GM11168 (cell line): ENCODE results near the gene ARMC6.

Experiments used
- in situ Hi-C: fragments of 300-500 bp; cut with MboI; formaldehyde crosslinking; loops from one replicate; pipeline ENCODE4 v1.12.0; 2022; ENCODE audit warnings: low sequenced_read_pairs; ENCODE audit not compliant: unreplicated experiment

The ARMC6 gene

GRCh38 chr19:19033426-19034203, at the start of gene ARMC6, which contains the start of gene SUGP2:
ARMC6 (plus strand) TSS chr19:19033603; CDS start chr19:19034210, 607 bp downstream.
SUGP2 (minus strand) TSS chr19:19033517; CDS start chr19:19031071, 2,446 bp downstream.
- in situ Hi-C loops: no loop called here

- in situ Hi-C loops: no loop called here
Observed at GRCh38 chr19:18984251-18984650, 49.2 kb upstream of the ARMC6 start.

DNA sequence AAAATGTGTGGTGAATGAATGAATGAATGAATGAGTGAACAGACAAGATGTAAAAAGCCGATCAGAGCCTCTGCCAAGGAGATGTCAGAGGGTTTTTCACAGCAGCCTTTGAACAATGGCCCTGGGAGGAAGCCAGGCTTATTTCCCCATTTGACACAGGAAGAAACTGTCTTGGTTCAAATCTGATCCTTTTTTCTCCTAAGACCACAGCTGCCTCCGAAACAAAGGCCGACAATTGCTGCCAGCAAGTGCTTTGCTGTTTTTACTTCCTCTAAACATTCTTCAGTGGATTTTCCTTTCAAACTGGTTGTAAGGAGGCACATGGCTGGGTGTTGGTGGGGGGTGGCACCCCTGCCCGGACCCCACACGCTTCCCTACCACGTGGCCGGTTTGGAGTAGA, 48.1 kb upstream of the ARMC6 start:
- in situ Hi-C loops: no loop called here

DNA sequence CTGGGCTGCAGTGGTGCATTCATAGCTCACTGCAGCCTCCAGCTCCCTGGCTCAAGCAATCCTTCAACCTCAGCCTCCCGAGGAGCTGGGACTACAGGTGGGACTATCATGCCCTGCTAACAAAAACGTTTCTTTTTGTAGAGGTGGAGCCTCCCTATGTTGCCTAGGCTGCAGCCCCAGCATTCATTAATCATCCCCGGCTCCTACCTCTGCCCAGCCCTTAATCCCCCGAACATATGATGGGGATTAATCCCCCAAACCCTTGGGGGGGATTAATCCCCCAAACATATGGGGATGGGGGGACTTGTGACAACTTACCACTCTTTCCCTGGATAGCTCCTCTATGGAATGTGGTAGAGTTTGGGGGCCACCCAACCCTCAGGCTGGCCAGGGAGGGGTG, 45.9 kb upstream of the ARMC6 start:
- in situ Hi-C loops: no loop called here

- in situ Hi-C loops: no loop called here
Observed at GRCh38 chr19:18989316-18989715, 44.1 kb upstream of the ARMC6 start.

DNA sequence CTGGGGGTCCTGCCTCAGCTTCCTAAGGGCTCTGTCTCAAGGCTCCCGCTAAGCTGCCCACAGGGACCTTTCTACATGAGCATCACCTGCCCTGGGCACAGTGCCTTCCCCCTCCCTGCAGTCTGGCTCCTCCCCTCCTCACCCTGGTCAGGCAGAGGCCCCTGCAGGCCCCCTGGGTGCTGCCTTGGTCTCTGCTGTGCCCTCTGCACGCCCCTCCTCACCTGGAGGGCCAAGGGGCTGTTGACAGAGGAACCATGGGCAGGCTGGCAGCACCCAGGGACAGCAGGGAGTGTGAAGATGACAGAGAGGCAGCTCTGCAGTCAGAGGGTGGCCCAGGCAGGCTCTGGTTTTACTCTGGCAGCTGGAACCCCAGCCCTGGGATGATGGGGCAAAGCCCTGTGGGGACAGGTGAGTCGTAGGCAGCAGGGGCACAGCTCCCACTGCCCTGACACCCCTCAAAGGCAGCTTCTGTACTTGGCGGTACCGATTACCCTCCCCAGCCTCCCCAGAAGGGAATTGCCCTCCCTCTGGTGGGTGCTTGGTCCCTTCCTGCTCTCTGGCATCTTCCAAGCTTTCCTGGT, 43.2 kb upstream of the ARMC6 start:
- in situ Hi-C loops: no loop called here

DNA sequence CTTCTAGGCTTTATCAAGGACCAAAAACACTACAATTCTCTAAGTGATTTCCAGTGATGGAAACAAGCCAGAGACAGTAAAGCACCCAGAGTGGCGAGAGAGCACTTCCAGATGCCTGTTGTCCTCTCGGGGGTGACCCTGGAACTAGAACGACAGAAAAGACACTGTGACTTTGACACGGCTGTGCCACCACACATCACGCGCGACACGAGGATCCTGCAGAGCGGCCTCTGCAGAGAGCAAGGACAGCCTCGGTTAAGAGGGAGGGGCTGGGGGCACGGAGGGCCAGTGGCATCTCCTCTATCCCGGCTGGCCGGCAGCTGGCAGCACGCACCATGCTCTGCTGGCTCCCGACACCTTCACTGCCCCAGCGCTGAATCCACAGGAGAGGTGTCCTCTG, 42.4 kb upstream of the ARMC6 start:
- in situ Hi-C loops: no loop called here

- in situ Hi-C loops: no loop called here
Observed at GRCh38 chr19:18991468-18991867, 41.9 kb upstream of the ARMC6 start.

- in situ Hi-C loops: no loop called here
Observed at GRCh38 chr19:18992696-18993095, 40.7 kb upstream of the ARMC6 start.

- in situ Hi-C loops: no loop called here
Observed at GRCh38 chr19:18993115-18993514, 40.3 kb upstream of the ARMC6 start.

DNA sequence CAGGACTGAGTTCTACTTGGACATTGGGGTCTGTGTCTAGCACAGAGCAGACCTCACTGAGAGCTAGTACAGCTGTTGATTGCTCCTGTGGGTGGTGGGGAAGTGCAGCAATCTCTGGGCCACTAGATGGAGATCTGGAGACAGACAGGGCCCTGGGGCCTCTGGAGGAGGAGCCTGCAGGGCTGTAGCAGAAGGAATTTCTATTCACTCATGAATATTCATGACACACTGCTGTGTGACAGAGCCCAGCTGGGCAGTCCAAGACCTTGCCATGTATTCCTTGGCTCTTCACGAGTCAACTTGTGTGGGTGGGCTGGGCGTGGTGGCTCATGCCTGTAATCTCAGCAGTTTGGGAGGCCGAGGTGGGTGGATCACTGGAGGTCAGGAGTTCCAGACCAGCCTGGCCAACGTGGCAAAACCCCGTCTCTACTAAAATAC, 37.6 kb upstream of the ARMC6 start:
- in situ Hi-C loops: no loop called here

- in situ Hi-C loops: no loop called here
Observed at GRCh38 chr19:18996351-18996750, 37.1 kb upstream of the ARMC6 start.

GRCh38 chr19:18996796-18997394, 36.5 kb upstream of the ARMC6 start:
- in situ Hi-C loops: no loop called here

DNA sequence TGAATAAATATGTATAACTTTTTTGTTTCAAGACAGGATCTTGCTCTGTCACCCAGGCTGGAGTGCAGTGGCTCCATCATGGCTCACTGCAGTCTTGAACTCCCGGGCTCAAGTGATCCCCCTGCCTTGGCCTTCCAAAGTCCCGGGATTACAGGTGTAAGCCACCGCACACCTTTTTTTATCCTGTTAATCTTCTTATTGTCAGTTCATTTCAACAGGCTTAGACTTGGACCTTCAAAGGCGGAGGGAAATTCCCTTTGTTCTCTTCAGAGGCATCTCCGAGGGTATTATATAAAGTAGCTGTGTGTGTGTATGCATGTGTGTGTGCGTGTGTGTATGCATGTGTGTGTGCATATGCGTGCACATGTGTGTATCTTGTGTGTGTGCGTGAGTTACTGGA, 35.1 kb upstream of the ARMC6 start:
- in situ Hi-C loops: no loop called here

DNA sequence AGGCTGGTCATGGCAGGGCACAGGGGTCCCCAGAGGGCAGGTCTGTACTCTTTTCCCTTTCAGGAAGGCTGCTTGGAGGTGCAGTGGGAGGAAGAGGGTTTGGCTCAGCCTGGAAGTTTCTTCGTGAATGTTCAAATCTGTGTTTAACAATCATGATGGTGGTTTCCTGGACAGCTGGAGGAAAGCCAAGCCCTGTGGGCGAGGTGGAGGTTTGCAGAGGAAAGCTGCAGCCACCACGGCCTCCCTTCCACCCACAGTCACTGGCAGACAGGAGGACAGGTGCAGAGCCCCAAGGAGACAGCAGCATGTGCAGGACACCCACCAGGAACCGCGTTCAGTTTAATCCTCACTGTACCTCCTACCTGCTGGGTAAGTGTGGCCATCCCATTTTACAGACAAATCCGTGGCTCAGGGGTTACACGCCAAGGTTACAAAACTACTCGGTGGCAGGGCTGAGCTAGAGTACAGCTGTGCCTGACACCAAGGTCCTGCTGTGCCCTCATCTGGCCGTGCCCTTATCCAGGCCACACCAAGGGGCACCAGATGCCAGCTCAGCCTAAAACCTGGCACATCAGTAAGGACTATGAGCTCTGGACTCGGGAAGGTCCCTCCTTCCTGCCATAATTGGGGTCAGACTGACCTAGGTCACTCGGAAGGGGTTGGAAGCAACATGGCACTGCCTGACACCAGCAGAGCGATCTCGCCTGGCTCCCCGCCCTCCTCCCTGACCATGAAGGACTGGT, 34.2 kb upstream of the ARMC6 start:
- in situ Hi-C loops: no loop called here

DNA sequence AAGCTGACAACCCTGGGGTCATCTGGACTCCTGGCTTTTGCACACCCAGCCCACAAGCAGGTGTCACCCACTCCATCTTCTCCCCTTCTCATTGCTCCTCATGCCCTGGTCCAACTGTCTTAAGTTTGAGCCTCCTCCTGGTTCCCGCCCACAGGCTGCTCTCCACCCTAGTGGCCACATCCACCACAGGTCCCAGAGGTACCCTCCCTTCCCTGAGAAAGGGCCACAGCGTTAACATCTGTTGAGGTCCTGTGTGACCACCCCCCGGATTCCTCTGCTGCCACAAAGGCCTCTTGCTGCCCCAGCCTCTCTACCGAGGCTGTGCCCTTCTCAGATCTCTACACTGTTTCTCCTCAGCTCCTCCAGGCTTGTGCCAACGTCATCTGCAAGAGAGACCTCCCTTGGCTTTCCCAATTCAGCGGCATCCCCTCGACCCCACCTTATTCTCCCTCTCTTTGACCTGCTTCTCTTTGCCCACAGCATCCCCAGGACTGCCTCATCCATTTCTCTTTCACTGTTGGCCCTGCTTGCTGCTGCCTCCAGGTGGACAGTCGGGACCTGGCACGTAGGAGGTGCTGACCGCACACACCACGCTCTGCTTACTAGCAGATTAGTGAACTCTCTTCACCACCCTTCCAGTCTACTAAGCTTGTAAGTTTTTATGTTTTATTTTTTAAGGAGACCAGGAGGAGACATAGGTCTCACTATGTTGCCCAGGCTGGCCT, 33.3 kb upstream of the ARMC6 start:
- in situ Hi-C loops: no loop called here

DNA sequence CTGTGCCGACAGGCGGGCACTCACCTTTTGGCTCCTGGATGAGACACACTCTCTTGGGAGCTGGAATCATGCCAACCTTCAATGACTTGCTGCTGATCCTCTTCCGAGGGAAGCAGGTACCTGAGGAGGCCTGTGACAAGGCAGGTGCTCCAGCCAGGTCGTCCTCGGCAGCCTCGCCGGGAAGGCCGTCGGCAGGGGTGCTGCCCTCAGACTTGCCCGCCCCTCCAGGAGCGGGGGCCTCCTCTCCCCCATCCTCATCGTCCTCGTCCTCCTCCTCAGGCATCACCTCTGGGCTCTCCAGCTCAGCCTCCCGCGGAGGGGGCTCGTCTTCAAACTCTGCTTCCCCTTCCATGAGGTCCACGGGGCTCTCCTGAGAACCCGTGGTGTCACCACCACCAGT, 29.3 kb upstream of the ARMC6 start:
- in situ Hi-C loops: no loop called here

GRCh38 chr19:19006213-19006612, 27.2 kb upstream of the ARMC6 start:
- in situ Hi-C loops: no loop called here

- in situ Hi-C loops: no loop called here
Observed at GRCh38 chr19:19009951-19010350, 23.5 kb upstream of the ARMC6 start.

DNA sequence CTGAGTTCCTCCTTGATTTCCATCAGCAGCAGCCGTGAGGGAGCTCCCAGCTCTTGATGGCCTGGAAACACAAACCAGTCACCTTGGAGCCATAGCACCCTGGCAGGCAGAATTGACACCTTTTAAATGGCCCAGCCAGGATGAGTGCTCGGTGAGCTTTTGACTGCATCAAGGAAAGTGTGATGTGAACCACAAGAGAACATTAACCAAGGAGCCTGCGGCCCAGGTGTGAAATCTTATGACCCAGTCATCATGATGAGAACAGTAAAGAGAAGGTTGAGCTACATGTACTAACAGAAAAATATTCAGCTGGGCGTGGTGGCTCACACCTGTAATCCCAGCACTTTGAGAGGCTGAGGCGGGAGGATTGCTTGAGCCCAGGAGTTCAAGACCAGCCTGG, 22.9 kb upstream of the ARMC6 start:
- in situ Hi-C loops: no loop called here
